ENCODE measurements around the gene C1orf115.
A peak's percentile ranks its signal among the peaks of the same experiment; 100 is the strongest.
"Not testable (repeated sequence)": the region's sequence is repeated elsewhere in the genome, so short reads cannot be mapped to it uniquely, and the experiment has no call there.

C1orf115 gene

GRCh38 chr1:220680085-220680687, 10.0 kb upstream of the C1orf115 start:
- no peak overlapping the region for H3K4me2 ChIP-seq (ENCODE audit: low read depth, low read length)
- no peak overlapping the region for H2AFZ ChIP-seq (ENCODE audit: low read length)
- H3K9ac ChIP-seq (ENCODE audit: low read length), result no peak overlapping the region
- TF ChIP-seq EZH2 (optimal IDR thresholded peaks at IDR 0.05; ENCODE audit: low read depth, low read length) (no peak), EZH2phosphoT487 (IDR thresholded peaks at IDR 0.05; ENCODE audit: low read length) (no peak), CTCF (IDR thresholded peaks at IDR 0.05; ENCODE audit: low read length) (peak; percentile 74)
- H3F3A ChIP-seq (ENCODE audit: insufficient read depth, low read length), result no peaks in the 10 kb centered on the region
- no peaks in the 10 kb centered on the region for H4K20me1 ChIP-seq (ENCODE audit: insufficient read depth, low read length)
- H3K36me3 ChIP-seq (replicated peaks; ENCODE audit: insufficient read depth, low read length), result no peaks in the 10 kb centered on the region
- H3K79me2 ChIP-seq (ENCODE audit: low read length), result no peaks in the 10 kb centered on the region
- H3K27ac ChIP-seq (ENCODE audit: low read length), result no peak overlapping the region
- no peaks in the 10 kb centered on the region for H3K9me3 ChIP-seq (replicated peaks; ENCODE audit: insufficient read depth, low read length)
- H3K9me2 ChIP-seq (replicated peaks; ENCODE audit: insufficient read depth, low read length), result no peaks in the 10 kb centered on the region
- no peaks in the 10 kb centered on the region for H3K4me1 ChIP-seq (ENCODE audit: low read length)
- no peak overlapping the region for H3K4me3 ChIP-seq (ENCODE audit: low read length)
- DNase-seq, result peak; percentile 57
- H3K27me3 ChIP-seq (replicated peaks; ENCODE audit: insufficient read depth, low read length), result no peaks in the 10 kb centered on the region

- Histone ChIP-seq H3K4me3 (ENCODE audit: low read length) (no peak overlapping the region), H3K4me1 (ENCODE audit: low read length) (no peaks in the 10 kb centered on the region), H3K9ac (ENCODE audit: low read length) (no peak overlapping the region), H3F3A (ENCODE audit: insufficient read depth, low read length) (no peaks in the 10 kb centered on the region), H3K9me3 (replicated peaks; ENCODE audit: insufficient read depth, low read length) (no peaks in the 10 kb centered on the region), H3K79me2 (ENCODE audit: low read length) (no peaks in the 10 kb centered on the region), H2AFZ (ENCODE audit: low read length) (no peak overlapping the region), H3K36me3 (replicated peaks; ENCODE audit: insufficient read depth, low read length) (no peaks in the 10 kb centered on the region), H3K4me2 (ENCODE audit: low read depth, low read length) (no peak overlapping the region), H3K9me2 (replicated peaks; ENCODE audit: insufficient read depth, low read length) (no peaks in the 10 kb centered on the region), H4K20me1 (ENCODE audit: insufficient read depth, low read length) (no peaks in the 10 kb centered on the region), H3K27ac (ENCODE audit: low read length) (no peak overlapping the region), H3K27me3 (replicated peaks; ENCODE audit: insufficient read depth, low read length) (no peaks in the 10 kb centered on the region)
- TF ChIP-seq CTCF (IDR thresholded peaks at IDR 0.05; ENCODE audit: low read length) (no peak), EZH2phosphoT487 (IDR thresholded peaks at IDR 0.05; ENCODE audit: low read length) (no peak), EZH2 (optimal IDR thresholded peaks at IDR 0.05; ENCODE audit: low read depth, low read length) (no peak)
- no peak for DNase-seq
Observed at GRCh38 chr1:220681220-220681880, 8.8 kb upstream of the C1orf115 start.

- Histone ChIP-seq H3K27me3 (replicated peaks; ENCODE audit: insufficient read depth, low read length) (no peaks in the 10 kb centered on the region), H3K36me3 (replicated peaks; ENCODE audit: insufficient read depth, low read length) (no peaks in the 10 kb centered on the region), H2AFZ (ENCODE audit: low read length) (no peak overlapping the region), H3K27ac (ENCODE audit: low read length) (no peak overlapping the region), H4K20me1 (ENCODE audit: insufficient read depth, low read length) (no peaks in the 10 kb centered on the region), H3K4me2 (ENCODE audit: low read depth, low read length) (no peak overlapping the region), H3K4me1 (ENCODE audit: low read length) (no peaks in the 10 kb centered on the region), H3F3A (ENCODE audit: insufficient read depth, low read length) (no peaks in the 10 kb centered on the region), H3K79me2 (ENCODE audit: low read length) (no peaks in the 10 kb centered on the region), H3K4me3 (ENCODE audit: low read length) (no peak overlapping the region), H3K9me3 (replicated peaks; ENCODE audit: insufficient read depth, low read length) (no peaks in the 10 kb centered on the region), H3K9me2 (replicated peaks; ENCODE audit: insufficient read depth, low read length) (no peaks in the 10 kb centered on the region), H3K9ac (ENCODE audit: low read length) (no peak overlapping the region)
- no peak for DNase-seq
- no peak for TF ChIP-seq CTCF (IDR thresholded peaks at IDR 0.05; ENCODE audit: low read length)
- TF ChIP-seq EZH2 (optimal IDR thresholded peaks at IDR 0.05; ENCODE audit: low read depth, low read length), result no peak
- TF ChIP-seq EZH2phosphoT487 (IDR thresholded peaks at IDR 0.05; ENCODE audit: low read length), result no peak
Observed at GRCh38 chr1:220682901-220683576, 7.1 kb upstream of the C1orf115 start.

GRCh38 chr1:220683716-220684115, 6.4 kb upstream of the C1orf115 start:
- H3K36me3 ChIP-seq (replicated peaks; ENCODE audit: insufficient read depth, low read length); H3K27me3 ChIP-seq (replicated peaks; ENCODE audit: insufficient read depth, low read length); H4K20me1 ChIP-seq (ENCODE audit: insufficient read depth, low read length); H3K9ac ChIP-seq (ENCODE audit: low read length); H3K27ac ChIP-seq (ENCODE audit: low read length); H3K4me1 ChIP-seq (ENCODE audit: low read length); DNase-seq; H3F3A ChIP-seq (ENCODE audit: insufficient read depth, low read length); H3K79me2 ChIP-seq (ENCODE audit: low read length); H3K4me2 ChIP-seq (ENCODE audit: low read depth, low read length); H3K9me2 ChIP-seq (replicated peaks; ENCODE audit: insufficient read depth, low read length); H3K9me3 ChIP-seq (replicated peaks; ENCODE audit: insufficient read depth, low read length); H3K4me3 ChIP-seq (ENCODE audit: low read length); H2AFZ ChIP-seq (ENCODE audit: low read length): not testable (repeated sequence)
